HAP-1 (cell line): ENCODE results near the gene CCDC38.

ENCODE experiments used
- DNase-seq, 2 experiments: peaks; one replicate each; pipeline ENCODE4 v3.0.0-alpha.2; 2016 to 2020; ENCODE audit warnings: low spot score in 2 of 2
- H3K27me3 ChIP-seq: fragments of 250-450 bp; sonication (Bioruptor Pico); 2 replicates; pipeline ENCODE4 v1.5.1; 2020; ENCODE audit warnings: low read depth, mild to moderate bottlenecking, moderate library complexity
- H3K36me3 ChIP-seq: fragments of 250-450 bp; sonication (Bioruptor Pico); replicated peaks from 2 replicates; pipeline ENCODE4 v1.5.1; 2020; ENCODE audit warnings: mild to moderate bottlenecking
- H3K4me1 ChIP-seq: fragments of 250-450 bp; sonication (Bioruptor Pico); 2 replicates; pipeline ENCODE4 v1.5.1; 2020; ENCODE audit warnings: mild to moderate bottlenecking
- H3K4me3 ChIP-seq: fragments of 250-450 bp; sonication (Bioruptor Pico); 2 replicates; pipeline ENCODE4 v1.5.1; 2020; ENCODE audit warnings: mild to moderate bottlenecking, moderate library complexity
- H3K9me3 ChIP-seq: fragments of 250-450 bp; sonication (Bioruptor Pico); 2 replicates; pipeline ENCODE4 v1.5.1; 2020; ENCODE audit warnings: mild to moderate bottlenecking, moderate library complexity
- in situ Hi-C: fragments of 300-500 bp; cut with MboI; formaldehyde crosslinking; loops from 3 replicates; pipeline ENCODE4 v1.14.3; 2020; ENCODE audit warnings: low sequenced_read_pairs, inconsistent platforms, mixed read lengths

The CCDC38 gene

DNA sequence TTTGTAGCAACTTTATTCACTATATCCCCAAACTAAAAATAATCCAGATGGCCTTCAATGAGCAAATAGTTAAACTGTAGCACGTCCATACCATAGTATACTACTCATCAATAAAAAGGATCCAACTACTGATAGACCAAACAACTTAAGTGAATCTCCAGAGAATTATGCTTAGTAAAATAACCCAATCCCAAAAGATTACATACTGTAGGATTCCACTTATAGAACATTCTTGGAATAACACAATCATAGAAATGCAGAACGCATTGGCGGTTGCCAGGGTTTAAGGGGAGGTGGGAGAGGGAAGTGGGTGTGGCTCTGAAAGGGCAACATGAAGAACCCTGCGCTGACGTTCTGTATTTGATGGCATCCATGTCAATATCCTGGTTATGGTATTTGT, 55.1 kb downstream of the CCDC38 start:
- Histone ChIP-seq H3K4me3 (no peak overlapping the region), H3K9me3 (no peaks in the 10 kb centered on the region), H3K4me1 (no peaks in the 10 kb centered on the region), H3K36me3 (no peaks in the 10 kb centered on the region), H3K27me3 (peaks cover 3% of the 10 kb centered on the region; the same call in 1 of the 2 replicates)
- DNase-seq: no peak
- in situ Hi-C loops: no loop called here

DNA sequence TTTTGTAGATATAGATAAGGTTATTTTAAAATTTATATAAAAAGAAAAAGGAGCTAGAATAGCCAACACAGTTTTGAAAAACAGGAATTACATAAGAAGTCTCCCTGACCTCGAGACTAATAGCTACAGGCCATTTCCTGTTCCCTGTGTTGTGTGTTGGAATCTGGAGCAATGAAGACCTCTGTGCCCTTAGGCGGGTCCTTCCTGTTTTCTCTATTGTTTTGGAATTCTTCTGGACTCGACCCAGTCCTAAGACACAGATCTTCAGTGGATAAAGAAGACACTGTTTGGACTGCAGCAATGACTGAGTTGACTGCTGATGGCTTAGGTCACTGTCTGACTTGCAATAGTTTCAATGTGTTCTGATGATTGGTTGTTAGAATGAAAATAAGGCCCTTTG, 57.4 kb downstream of the CCDC38 start:
- no peaks in the 10 kb centered on the region for H3K9me3 ChIP-seq
- in situ Hi-C loops: no loop called here
- no peaks in the 10 kb centered on the region for H3K36me3 ChIP-seq
- H3K4me1 ChIP-seq: no peaks in the 10 kb centered on the region
- H3K4me3 ChIP-seq: no peak overlapping the region
- no peaks in the 10 kb centered on the region for H3K27me3 ChIP-seq
- DNase-seq: no peak

DNA sequence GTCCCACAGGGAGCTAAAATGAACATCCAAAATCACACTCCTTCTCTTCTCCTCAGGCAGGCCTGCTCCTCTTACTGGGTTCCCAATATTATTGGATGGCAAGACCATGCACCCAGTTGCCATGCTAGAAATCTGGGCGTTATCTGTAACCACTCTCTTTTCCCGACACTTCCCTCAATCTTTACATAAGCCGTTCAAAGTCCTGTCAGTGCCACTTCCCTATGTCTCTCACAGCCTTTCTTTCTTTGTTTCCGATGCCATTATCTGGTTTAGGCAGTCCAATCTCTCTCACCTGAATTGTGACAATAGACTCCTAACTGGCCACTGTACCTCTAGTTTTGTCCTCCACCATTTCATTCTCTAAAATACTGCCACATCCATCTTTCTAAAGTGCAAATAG, 59.5 kb downstream of the CCDC38 start:
- no peaks in the 10 kb centered on the region for H3K36me3 ChIP-seq
- no peaks in the 10 kb centered on the region for H3K27me3 ChIP-seq
- no peaks in the 10 kb centered on the region for H3K4me1 ChIP-seq
- DNase-seq: no peak
- no peak overlapping the region for H3K4me3 ChIP-seq
- H3K9me3 ChIP-seq: no peaks in the 10 kb centered on the region
- in situ Hi-C loops: no loop called here

DNA sequence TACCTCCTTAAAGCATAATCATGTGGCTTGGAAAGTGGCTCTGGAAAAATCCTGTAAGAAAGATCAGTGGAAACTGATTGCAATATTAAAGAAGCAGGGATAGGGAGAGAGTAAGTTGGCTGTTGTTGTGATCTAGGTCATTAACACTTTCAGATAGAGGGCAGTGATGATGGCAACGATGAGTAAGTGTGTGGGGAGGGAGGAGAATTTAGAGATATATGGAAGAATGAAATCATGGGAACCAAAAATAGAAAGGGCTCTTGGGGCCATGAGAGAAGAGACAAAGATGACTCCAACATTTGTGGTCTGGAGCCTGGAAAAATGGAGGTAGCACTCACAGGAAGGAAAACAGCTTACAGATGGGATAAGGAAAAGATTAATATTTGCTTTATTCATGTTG, 60.3 kb downstream of the CCDC38 start:
- H3K9me3 ChIP-seq: no peaks in the 10 kb centered on the region
- DNase-seq: no peak
- in situ Hi-C loops: no loop called here
- H3K36me3 ChIP-seq: no peaks in the 10 kb centered on the region
- no peaks in the 10 kb centered on the region for H3K4me1 ChIP-seq
- H3K27me3 ChIP-seq: no peaks in the 10 kb centered on the region
- H3K4me3 ChIP-seq: no peak overlapping the region

DNA sequence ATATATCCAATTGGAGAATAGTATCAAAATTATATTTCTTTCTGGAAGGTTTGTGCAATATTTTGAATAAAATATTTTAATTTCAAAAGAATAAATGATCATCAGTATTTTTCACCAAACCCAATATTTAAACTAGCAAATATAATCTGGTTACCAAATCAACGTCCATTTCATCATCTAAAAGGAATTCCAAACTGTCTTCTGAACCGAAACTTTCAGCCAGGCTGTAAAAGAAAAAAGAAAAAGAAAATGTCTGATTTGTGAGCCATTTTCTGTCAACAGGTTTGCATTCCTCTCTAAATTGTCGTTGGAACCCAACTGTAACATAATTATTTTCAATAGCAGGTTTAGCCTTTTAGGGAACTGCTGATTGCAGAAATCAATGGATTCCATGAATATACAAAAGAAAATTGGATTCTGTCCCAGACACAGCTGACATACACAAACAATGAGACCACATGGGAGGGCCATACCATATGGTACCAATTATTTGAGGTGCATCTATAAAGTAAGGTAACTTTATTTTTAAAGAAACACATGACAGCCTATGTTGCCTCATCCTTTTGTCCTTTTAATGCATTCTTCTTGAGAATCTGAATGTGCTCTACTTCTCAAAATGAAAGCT, 61.0 kb downstream of the CCDC38 start:
- Histone ChIP-seq H3K9me3 (no peaks in the 10 kb centered on the region), H3K36me3 (no peaks in the 10 kb centered on the region), H3K4me1 (no peaks in the 10 kb centered on the region), H3K4me3 (no peak overlapping the region), H3K27me3 (no peaks in the 10 kb centered on the region)
- DNase-seq: no peak
- in situ Hi-C loops: no loop called here

DNA sequence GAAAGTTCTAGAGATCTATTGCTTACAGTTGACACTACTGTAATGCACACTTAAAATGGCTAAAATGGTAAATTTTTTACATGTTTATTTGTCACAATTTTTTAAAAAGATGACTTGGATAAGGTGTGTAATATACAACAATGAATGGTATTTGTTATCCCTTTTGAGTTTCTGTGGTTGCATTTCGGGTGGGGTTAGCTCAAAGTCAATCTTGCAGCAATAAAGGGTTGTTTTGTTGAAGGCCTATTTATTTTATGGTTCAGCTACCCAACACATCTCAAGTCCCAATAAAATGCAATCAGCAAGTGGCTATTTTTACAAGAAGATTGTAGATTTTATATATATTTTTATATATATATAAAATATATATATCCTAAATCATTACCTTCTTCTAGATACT, 61.5 kb downstream of the CCDC38 start:
- in situ Hi-C loops: no loop called here
- Histone ChIP-seq H3K4me3 (no peak overlapping the region), H3K4me1 (no peaks in the 10 kb centered on the region), H3K9me3 (no peaks in the 10 kb centered on the region), H3K36me3 (no peaks in the 10 kb centered on the region), H3K27me3 (no peaks in the 10 kb centered on the region)
- DNase-seq: no peak

DNA sequence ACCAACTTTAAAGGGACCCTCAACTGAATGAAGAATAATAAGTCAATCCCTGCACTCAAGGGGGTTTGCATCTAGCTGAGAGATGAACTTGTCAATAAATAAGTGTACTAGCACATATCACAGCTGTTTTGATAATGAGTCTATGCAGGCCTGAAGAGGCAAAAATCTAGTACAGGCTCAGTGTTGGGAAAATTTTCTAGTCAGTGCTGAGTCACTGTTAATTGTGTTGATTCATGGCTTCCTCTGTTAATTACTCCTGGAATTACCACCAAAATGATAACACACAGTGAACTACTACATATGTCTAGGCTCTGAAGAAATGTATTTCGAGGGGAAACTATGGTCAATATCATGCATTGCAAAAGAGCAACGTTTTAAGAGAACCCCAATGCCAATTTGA, 64.8 kb downstream of the CCDC38 start:
- peaks cover 3% of the 10 kb centered on the region; the same call in 1 of the 2 replicates for H3K4me1 ChIP-seq
- in situ Hi-C loops: no loop called here
- DNase-seq: no peak
- no peaks in the 10 kb centered on the region for H3K36me3 ChIP-seq
- no peak overlapping the region for H3K4me3 ChIP-seq
- no peaks in the 10 kb centered on the region for H3K9me3 ChIP-seq
- no peaks in the 10 kb centered on the region for H3K27me3 ChIP-seq

DNA sequence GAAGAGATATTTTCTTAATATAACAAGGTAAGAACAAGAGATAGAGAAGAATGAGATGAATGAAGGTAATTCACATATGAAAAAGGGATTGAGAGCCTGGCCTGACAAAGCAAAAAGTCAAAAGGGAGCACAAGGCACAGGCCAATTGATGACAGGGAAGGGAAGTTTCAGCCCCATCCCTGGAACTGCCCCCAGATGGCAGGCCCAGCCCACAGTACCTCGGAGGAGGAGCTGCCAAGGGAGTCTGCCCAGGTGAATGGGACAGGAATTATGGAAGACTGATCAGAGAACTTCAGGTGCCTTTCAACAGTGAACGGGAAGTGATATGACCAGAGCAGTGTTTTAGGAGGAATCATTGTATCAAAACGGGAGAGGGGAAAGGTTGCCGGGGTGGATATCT, 68.0 kb downstream of the CCDC38 start:
- Histone ChIP-seq H3K4me1 (peaks cover 3% of the 10 kb centered on the region; the same call in 1 of the 2 replicates), H3K9me3 (no peaks in the 10 kb centered on the region), H3K36me3 (no peaks in the 10 kb centered on the region; the same call in 1 of the 2 replicates), H3K4me3 (no peak overlapping the region), H3K27me3 (no peaks in the 10 kb centered on the region)
- DNase-seq: peak in 1 of 2 experiments; percentile 10
- in situ Hi-C loops: no loop called here

DNA sequence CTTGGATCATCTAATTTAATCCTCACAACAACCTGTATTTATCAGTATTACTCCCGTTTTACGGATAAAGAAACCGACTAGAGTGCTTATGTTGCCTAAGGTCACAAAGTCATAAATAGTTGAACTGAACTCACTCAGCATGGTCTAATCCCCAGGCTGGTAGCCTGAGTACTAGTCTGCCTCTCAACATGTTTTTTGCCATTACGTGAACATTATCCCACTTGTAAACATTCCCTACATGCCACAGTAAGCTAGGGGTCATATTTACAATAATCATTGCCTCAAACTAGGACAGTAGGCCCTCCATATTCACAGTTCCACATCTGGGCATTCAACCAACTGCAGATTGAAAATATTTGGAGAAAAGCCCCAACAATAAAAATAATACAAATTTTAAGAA, 71.5 kb downstream of the CCDC38 start:
- Histone ChIP-seq H3K4me1 (peaks cover 3% of the 10 kb centered on the region; the same call in 1 of the 2 replicates), H3K4me3 (no peak overlapping the region), H3K36me3 (peaks cover 24% of the 10 kb centered on the region), H3K27me3 (no peaks in the 10 kb centered on the region), H3K9me3 (no peaks in the 10 kb centered on the region)
- DNase-seq: no peak
- in situ Hi-C loops: no loop called here

DNA sequence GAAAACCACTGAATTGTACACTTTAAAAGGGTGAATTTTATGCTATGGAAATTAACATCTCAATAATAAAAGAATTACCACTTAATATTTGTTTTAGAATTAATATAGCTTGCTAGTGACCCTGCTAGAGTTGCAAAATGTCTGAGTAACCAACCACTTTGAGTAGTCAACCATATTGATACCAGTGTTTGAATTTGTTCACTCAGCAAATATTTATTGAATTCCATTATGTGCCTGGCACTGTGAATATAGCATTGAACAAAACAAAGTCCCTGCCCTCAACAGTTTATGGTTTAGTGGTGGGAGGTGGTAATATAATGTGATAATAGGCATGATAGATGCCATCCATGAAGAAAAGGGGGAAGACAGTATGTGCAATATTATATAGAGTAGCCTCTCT, 79.1 kb downstream of the CCDC38 start:
- Histone ChIP-seq H3K27me3 (no peaks in the 10 kb centered on the region), H3K36me3 (peaks cover 63% of the 10 kb centered on the region), H3K4me3 (no peak overlapping the region), H3K9me3 (no peaks in the 10 kb centered on the region), H3K4me1 (peaks cover 4% of the 10 kb centered on the region; the same call in 1 of the 2 replicates)
- in situ Hi-C loops: no loop called here
- DNase-seq: no peak

DNA sequence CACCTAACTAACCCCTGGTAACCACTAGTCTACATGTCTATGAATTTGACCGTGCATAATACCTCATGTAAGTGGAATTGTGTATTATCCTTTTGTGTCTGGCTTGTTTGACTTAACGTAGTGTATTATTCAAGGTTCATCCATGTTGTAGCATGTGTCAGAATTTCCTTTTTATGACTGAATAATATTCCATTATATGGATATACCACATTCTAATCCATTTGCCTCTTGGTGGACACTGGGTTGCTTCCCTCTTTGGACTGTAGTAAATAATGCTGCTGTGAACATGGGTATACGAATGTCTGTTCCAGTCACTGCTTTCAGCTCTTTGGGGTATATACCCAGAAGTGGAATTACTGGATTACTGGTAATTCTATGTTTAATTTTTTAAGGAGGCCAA, 80.4 kb downstream of the CCDC38 start:
- DNase-seq: no peak
- Histone ChIP-seq H3K27me3 (no peaks in the 10 kb centered on the region), H3K9me3 (no peaks in the 10 kb centered on the region), H3K36me3 (peaks cover 55% of the 10 kb centered on the region), H3K4me1 (peaks cover 4% of the 10 kb centered on the region; the same call in 1 of the 2 replicates), H3K4me3 (no peak overlapping the region)
- in situ Hi-C loops: no loop called here

DNA sequence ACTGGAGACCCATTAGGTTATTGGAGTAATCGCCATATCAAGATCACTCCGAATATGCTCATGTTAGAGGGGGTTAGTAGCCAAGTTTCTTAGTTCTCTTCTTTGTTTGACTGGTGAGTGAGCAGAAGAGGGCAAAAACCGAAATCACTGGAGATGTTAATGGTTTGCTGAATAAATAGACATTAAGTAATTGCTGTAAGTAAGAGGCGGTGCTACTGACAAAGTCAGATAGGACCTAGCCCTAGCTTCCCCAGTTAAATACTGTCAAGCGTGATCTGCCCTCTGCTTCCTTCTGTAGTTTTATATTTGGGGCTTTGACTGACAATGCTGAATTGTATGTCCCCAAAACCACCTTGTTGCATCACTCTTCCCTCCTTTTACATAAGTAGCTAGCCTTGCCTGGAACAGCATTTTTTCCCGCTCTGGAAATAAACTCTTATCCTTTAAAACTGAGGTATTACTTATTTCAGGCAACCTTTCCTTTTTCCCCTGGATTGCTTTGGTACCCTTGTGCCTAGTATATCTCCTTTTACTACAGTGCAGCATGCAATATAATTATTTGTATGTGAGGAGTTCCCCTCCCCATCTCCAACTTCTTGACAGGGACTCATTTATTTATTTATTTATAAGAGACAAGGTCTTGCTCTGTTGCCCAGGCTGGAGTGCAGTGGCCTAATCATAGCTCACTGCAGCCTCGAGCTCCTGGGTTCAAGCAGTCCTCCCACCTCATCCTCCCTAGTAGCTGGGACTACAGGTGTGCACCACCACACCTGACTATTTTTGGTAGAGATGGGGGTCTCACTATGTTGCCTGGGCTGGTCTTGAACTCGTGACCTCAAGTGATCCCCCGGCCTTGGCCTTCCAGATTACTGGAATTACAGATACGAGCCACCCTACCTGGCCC, 82.2 kb downstream of the CCDC38 start:
- H3K4me3 ChIP-seq: peak overlapping the region; percentile 81
- H3K36me3 ChIP-seq: peaks cover 43% of the 10 kb centered on the region
- DNase-seq: no peak

DNA sequence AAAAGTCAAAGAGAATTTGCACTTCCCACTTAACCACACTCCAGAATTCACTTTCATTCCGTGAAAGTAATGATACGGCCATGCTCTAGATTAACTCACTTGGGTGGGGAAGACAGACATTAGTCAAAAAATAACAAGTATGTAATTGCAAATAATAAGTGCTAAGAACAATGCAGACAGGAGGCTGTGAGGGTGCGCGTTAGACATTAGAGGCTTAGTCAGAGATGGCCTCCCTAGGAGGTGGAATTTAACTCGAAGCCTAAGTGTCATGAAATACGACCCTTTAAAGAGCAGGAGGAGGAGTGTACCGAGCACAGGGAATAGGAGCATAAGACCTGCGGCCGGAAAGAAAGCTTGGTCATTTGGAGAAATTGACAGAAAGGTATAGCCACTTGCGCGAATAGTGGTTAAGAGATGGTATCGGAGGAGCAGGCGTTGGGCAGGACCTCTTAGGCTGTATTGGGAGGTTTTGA, 83.0 kb downstream of the CCDC38 start:
- Histone ChIP-seq H3K36me3 (peaks cover 35% of the 10 kb centered on the region), H3K4me3 (peak overlapping the region; percentile 81), H3K4me1 (peaks cover 4% of the 10 kb centered on the region; the same call in 1 of the 2 replicates), H3K9me3 (no peaks in the 10 kb centered on the region), H3K27me3 (peaks cover 10% of the 10 kb centered on the region)
- in situ Hi-C loops: no loop called here
- DNase-seq: peak; percentile 16 to 45

More for the DNA sequence above, 82.2 kb downstream of the CCDC38 start:
- Histone ChIP-seq H3K4me1 (peaks cover 4% of the 10 kb centered on the region; the same call in 1 of the 2 replicates), H3K27me3 (peaks cover 4% of the 10 kb centered on the region), H3K9me3 (no peaks in the 10 kb centered on the region)
- in situ Hi-C loops: no loop called here
